GM18909 (cell line): ENCODE measurements around the gene COMTD1.
"Not testable (repeated sequence)": the region's sequence is repeated elsewhere in the genome, so short reads cannot be mapped to it uniquely, and the experiment has no call there.

Experiments used
- ATAC-seq: cut with Tn5 transposase; IDR thresholded peaks from one replicate; pipeline ENCODE4 v1.9.1; 2021; ENCODE audit warnings: mild to moderate bottlenecking; ENCODE audit not compliant: unreplicated experiment, poor library complexity

The COMTD1 gene

GRCh38 chr10:75226656-75227055 lies 9.1 kb downstream of the COMTD1 start:
- no peak for ATAC-seq

- no peak for ATAC-seq
Observed at GRCh38 chr10:75226095-75226494, 9.7 kb downstream of the COMTD1 start.

DNA sequence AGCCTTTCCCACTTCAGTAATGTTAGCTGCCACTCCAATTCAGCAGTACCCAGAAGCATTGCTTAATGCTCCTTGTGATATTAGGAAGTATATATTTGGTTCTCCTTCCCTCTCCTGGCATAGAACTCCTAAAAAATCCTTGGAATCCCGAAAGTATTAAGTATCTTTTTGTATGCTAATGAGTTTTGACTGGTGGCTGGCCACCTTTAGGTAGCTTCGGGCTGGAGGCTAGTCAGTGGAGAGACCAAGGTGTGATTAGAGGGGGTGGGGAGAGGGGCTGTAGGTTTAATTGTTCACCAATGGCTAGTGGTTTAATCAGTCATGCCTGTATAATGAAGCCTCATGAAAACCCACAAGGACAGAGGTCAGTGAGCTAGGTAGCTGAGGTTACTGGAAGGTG lies 12.2 kb downstream of the COMTD1 start:
- ATAC-seq: no peak

DNA sequence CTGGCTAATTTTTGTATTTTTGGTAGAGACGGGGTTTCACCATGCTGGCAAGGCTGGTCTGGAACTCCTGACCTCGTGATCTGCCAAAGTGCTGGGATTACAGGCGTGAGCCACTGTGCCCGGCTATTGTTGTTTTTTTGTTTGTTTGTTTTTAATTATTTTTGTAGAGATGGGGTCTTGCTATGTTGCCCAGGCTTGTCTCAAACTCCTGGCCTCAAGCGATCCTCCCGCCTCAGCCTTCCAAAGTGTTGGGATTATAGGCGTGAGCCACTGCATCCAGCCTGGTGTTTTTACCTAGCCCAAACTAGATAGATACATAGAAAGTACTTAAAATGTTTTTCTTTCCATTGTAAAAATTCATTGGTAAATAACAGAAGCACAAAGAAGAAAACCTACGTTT lies 14.3 kb downstream of the COMTD1 start:
- not testable (repeated sequence) for ATAC-seq

DNA sequence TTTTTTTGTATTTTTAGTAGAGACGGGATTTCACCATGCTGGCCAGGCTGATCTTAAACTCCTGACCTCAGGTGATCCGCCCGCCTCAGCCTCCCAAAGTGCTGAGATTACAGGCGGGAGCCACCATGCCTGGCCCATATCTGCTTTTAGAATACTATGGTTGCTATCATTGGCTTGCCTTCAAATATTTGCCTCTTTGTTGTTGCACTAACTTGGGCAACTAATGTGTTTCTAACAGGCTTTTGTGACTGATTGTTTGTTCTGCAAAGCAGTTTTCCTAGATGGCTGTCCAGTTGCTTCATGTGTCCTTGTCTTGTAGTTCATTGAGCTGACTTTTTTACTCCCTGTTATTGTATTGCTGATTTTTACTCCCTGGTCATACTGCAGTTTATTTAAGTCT lies 15.5 kb downstream of the COMTD1 start:
- ATAC-seq: no peak

- no peak for ATAC-seq
Observed at GRCh38 chr10:75212343-75212742, 23.4 kb downstream of the COMTD1 start.

- no peak for ATAC-seq
Observed at GRCh38 chr10:75211007-75211691, 24.6 kb downstream of the COMTD1 start.

GRCh38 chr10:75210282-75211006 lies 25.3 kb downstream of the COMTD1 start, which contains the start of gene VDAC2:
VDAC2 (plus strand) TSS chr10:75210796; CDS start chr10:75211159, 363 bp downstream.
- ATAC-seq: peak; percentile 88

GRCh38 chr10:75209921-75210281 lies 25.9 kb downstream of the COMTD1 start:
- ATAC-seq: peak; percentile 59

DNA sequence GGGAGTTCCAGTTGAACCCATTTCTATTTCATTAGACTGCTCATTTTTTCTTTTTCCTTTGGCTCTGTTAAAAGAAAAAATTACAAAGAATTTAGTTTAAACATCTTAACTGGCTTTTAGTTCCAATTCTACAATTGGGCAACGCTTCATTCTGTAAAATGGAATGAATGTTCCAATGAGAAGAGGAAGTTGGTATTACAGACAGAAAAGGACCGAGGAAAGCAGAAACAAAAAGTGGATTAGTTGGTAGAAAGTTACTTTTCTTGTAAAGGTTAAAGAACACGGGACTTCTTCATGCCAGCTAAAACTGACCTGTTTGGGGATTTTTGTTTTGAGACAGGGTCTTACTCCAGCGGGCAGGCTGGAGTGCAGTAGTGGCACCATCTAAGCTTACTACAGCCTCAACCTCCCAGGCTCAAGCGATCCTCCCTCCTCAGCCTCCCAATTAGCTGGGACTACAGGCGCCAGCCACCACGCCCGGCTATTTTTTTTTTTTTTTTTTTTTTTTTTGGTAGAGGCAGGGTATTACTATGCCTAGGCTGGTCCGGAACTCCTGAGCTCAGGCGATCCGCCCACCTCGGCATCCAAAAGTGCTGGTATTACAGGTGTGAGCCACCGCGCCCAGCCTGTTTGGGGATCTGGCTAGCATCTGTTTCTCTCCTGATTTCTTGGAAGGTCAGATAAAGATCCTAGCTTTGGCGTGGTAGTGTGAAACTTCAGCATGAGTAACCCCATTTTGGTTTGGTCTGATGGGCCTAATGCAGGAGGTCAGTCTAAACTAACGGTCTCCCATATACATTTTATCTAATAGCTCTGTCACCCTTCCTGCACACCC lies 26.5 kb downstream of the COMTD1 start:
- no peak for ATAC-seq

- ATAC-seq: no peak
Observed at GRCh38 chr10:75208181-75208580, 27.6 kb downstream of the COMTD1 start.

- ATAC-seq: no peak
Observed at GRCh38 chr10:75207857-75208144, 28.0 kb downstream of the COMTD1 start.

DNA sequence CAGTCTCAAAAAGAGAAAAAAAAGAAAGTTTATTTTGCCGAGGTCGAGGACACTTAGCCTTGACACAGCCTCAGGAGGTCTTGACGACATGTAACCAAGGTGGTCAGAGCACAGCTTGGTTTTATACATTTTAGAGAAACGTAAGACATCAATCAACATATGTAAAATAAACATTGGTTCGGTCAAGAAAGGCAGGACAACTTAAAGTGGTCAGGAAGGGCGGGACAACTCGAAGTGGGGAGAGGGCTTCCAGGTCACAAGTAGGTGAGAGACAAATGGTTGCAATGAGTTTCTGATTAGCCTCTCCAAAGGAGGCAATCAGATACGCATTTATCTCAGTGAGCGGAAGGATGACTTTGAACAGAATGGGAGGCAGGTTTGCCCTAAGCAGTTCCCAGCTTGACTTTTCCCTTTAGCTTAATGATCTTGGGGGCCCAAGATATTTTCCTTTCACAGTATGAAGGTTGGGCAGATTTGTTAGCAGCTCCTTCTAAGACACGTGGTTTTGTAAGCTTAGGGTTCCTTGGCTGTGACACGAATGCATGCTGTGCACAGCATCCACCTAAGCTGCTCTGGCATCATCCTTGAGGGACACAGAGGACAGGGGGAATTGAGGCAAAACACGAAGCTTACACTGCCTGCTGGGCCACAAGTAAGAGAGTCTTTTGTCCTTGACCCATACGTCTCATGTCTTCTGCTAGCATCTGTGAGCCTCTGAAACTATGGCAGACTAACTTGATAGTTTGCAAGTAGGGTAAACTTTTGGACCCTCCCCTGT lies 28.5 kb downstream of the COMTD1 start:
- ATAC-seq: no peak

- not testable (repeated sequence) for ATAC-seq
Observed at GRCh38 chr10:75206638-75207037, 29.1 kb downstream of the COMTD1 start.

GRCh38 chr10:75205908-75206307 lies 29.8 kb downstream of the COMTD1 start:
- no peak for ATAC-seq

GRCh38 chr10:75203724-75204123 lies 32.0 kb downstream of the COMTD1 start:
- ATAC-seq: no peak

DNA sequence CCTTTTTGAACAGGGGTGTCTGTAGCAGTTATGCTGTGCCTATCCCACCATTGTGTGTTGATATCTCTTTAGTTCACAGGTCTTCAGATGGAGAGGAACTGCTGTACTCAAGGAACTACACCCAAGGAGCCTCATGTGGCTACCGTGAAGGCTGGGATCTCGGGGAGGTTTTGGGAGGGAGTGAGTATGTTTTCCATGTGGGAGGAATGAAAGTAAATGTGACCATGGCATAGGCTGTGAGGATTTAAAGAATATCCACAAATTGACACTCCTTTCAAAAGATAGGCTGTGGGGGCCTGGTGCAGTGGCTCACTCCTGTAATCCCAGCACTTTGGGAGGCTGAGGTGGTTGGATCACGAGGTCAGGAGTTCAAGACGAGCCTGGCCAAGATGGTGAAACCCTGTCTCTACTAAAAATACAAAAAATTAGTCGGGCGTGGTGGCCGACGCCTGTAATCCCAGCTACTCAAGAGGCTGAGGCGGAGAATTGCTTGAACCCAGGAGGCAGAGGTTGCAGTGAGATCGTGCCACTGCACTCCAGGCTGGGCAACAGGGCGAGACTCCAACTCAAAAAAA lies 32.6 kb downstream of the COMTD1 start:
- ATAC-seq: not testable (repeated sequence)

- ATAC-seq: no peak
Observed at GRCh38 chr10:75202321-75203045, 33.3 kb downstream of the COMTD1 start.

- no peak for ATAC-seq
Observed at GRCh38 chr10:75201793-75202307, 33.9 kb downstream of the COMTD1 start.
